ENCODE results near the gene BCL7B.

DNA sequence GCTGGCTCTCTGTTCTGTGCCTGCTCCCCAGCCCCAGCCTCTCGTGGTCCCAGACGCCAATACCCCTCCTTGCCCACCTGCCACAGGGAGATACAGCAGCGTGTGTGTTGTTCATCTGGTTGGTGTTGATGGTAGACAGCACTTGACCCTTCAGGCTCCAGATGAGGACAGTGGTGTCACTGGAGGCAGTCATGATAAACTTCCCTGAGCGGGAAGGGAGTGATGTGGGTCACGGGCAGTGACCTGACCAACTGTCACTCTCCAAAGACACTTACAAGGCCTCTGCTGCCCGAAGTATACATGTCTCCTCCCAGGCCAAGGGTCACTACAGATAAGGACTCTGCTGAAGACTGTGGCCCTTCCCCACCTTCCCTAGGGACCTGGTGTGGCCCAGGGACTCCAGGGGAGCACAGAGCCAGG is 15.3 kb upstream of the BCL7B start:
- TF ChIP-seq POLR2AphosphoS5 (IDR thresholded peaks at IDR 0.05) = no peak
- TF ChIP-seq, protein P1, sequence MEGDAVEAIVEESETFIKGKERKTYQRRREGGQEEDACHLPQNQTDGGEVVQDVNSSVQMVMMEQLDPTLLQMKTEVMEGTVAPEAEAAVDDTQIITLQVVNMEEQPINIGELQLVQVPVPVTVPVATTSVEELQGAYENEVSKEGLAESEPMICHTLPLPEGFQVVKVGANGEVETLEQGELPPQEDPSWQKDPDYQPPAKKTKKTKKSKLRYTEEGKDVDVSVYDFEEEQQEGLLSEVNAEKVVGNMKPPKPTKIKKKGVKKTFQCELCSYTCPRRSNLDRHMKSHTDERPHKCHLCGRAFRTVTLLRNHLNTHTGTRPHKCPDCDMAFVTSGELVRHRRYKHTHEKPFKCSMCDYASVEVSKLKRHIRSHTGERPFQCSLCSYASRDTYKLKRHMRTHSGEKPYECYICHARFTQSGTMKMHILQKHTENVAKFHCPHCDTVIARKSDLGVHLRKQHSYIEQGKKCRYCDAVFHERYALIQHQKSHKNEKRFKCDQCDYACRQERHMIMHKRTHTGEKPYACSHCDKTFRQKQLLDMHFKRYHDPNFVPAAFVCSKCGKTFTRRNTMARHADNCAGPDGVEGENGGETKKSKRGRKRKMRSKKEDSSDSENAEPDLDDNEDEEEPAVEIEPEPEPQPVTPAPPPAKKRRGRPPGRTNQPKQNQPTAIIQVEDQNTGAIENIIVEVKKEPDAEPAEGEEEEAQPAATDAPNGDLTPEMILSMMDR (IDR thresholded peaks at IDR 0.05 in 8 of 11, conservative IDR thresholded peaks at IDR 0.05 in 3 of 11) = no peak

All from spleen (tissue), 7 donors.